Cardiac muscle cell (in vitro differentiated cells and primary cell): Measurements from ENCODE around the gene SPRED2. TPM values are rescaled to one million over a fixed set of nuclear protein-coding genes. Genes with fewer than 3 reads are reported as not detected.

Source experiments
- DNase-seq, 2 donors: peaks; one replicate each; pipeline versions ENCODE4 v3.0.0 to v3.0.0-alpha.2; 2010 to 2017; ENCODE audit warnings: low read depth in 1 of 2, low spot score in 1 of 2
- H3K27ac ChIP-seq: fragments of 200-600 bp; sonication (generic); 2 replicates; pipeline ENCODE4 v1.5.1; 2016
- H3K27me3 ChIP-seq: fragments of 200-600 bp; sonication (generic); 2 replicates; pipeline ENCODE4 v1.6.0; 2016; ENCODE audit warnings: control low read depth
- H3K36me3 ChIP-seq: fragments of 200-600 bp; sonication (generic); 2 replicates; pipeline ENCODE4 v1.5.1; 2016; ENCODE audit warnings: control low read depth
- H3K4me1 ChIP-seq: fragments of 200-600 bp; sonication (generic); 2 replicates; pipeline ENCODE4 v1.8.1; 2017; ENCODE audit warnings: low read depth, mild to moderate bottlenecking, mixed run types
- H3K4me3 ChIP-seq: fragments of 200-600 bp; sonication (generic); 2 replicates; pipeline ENCODE4 v1.5.1; 2016; ENCODE audit warnings: mild to moderate bottlenecking
- H3K9me3 ChIP-seq: fragments of 200-600 bp; sonication (generic); 2 replicates; pipeline ENCODE4 v1.5.1; 2017; ENCODE audit warnings: low read depth, mild to moderate bottlenecking, control low read depth
- polyA plus RNA-seq: library from polyadenylated mRNA; unstranded; fragments of >200 nt; fragmentation: Nextera tagmentation; extraction: Ambion mirVana; gene quantifications from 2 replicates; pipeline ENCODE4 v1.2.1, GENCODE V29; 2016
- total RNA-seq: library from RNA; depleted of rRNA; stranded (reverse); fragments of >200 nt; gene quantifications from 2 replicates; pipeline ENCODE4 v1.2.3, GENCODE V29; 2016
- TF ChIP-seq, protein P1 (sequence below): IDR thresholded peaks from 2 replicates; pipeline ENCODE4 v1.5.1; 2012; ENCODE audit warnings: low read depth, mild to moderate bottlenecking, low read length

Gene SPRED2
- total and polyA plus RNA-seq, 2 experiments from 2014 or later, result 11.7 to 18.9 TPM

DNA sequence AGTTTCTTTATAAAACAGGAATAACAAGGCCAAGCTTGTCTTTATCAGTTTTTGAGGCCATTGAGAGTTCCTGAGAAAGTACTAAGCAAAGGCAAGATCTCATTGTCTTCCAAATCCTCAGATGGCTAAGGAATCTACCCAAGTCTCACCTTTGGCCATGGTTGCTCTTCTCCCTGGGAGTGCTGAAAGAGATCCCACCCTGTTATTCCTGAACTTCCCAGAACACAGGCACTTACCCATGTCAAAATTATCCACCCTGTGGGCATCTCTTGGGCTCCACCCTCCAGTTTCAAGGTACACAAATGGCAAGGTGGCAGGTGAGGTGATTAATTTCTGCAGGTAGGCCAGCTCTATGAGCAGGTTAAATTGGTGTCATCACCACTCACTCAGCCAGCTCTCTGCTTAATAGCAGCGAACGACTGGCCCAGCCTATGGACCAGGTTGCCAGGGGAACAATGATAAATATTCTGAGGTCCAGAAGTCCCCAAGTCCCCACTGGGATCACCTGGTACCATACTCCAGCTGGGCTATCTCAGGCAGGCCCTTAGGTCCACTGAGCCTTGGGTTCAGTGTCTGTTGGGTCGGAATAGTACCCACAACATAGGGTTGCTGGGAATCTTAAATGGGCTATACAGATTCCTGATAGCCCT is 2.3 kb upstream of the SPRED2 start:
- Histone ChIP-seq H3K9me3 (no peaks in the 10 kb centered on the region), H3K27ac (no peak overlapping the region), H3K36me3 (no peaks in the 10 kb centered on the region), H3K4me1 (peaks cover 23% of the 10 kb centered on the region), H3K4me3 (no peak overlapping the region), H3K27me3 (no peaks in the 10 kb centered on the region)
- no peak for DNase-seq
- TF ChIP-seq, protein P1, sequence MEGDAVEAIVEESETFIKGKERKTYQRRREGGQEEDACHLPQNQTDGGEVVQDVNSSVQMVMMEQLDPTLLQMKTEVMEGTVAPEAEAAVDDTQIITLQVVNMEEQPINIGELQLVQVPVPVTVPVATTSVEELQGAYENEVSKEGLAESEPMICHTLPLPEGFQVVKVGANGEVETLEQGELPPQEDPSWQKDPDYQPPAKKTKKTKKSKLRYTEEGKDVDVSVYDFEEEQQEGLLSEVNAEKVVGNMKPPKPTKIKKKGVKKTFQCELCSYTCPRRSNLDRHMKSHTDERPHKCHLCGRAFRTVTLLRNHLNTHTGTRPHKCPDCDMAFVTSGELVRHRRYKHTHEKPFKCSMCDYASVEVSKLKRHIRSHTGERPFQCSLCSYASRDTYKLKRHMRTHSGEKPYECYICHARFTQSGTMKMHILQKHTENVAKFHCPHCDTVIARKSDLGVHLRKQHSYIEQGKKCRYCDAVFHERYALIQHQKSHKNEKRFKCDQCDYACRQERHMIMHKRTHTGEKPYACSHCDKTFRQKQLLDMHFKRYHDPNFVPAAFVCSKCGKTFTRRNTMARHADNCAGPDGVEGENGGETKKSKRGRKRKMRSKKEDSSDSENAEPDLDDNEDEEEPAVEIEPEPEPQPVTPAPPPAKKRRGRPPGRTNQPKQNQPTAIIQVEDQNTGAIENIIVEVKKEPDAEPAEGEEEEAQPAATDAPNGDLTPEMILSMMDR, result no peak

GRCh38 chr2:65431421-65432226 is 775 bp downstream of the SPRED2 start:
- TF ChIP-seq, protein P1, result no peak
- Histone ChIP-seq H3K36me3 (no peaks in the 10 kb centered on the region), H3K27ac (peak overlapping the region; percentile 64), H3K4me1 (peaks cover 9% of the 10 kb centered on the region), H3K4me3 (peak overlapping the region; percentile 92), H3K27me3 (no peaks in the 10 kb centered on the region), H3K9me3 (no peaks in the 10 kb centered on the region)
- DNase-seq, result peak; percentile 53 to 72

DNA sequence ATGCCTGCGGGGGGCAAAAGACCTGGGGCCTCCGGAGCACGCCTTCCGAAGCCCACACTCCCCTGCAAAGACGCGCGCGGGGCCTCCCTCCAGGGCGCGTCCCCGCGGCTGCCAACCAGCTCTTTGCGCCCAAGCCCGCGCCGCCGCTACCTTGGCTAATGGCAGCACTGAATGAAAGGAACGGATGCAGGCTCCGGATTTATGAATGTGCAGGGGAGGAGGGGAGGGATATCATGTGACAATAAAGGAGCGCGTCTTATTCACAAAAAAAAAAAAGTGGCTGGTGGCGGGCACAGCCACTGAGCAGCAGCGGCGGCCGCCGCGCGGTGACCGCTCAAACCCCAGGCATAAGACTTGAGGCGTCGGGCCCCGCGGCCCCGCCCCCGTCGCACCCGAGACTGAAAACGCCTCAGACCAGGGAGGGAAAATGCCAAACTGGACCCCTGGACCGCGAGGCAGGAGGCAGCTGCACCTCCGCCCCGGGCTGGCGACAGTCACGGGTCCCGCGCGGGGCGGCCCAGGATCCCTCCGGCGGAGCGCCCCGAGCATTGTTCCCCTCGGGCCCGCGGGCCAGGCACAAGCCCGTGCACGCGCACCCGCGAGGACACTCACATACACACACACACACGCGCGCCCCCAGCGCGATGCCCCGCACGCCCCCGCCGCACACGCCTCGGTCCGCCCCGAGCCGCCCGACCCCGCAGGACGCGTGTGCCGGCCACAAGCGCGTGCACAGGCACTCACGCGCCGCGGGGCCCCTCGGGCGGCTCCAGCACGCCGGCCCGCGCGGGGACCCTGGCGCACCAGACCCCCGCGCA is 1.6 kb downstream of the SPRED2 start:
- TF ChIP-seq, protein P1, result peak; percentile 7
- DNase-seq, result peak; percentile 55 to 71
- Histone ChIP-seq H3K9me3 (no peaks in the 10 kb centered on the region), H3K4me3 (peak overlapping the region; percentile 92), H3K4me1 (peaks cover 9% of the 10 kb centered on the region), H3K27me3 (no peaks in the 10 kb centered on the region), H3K36me3 (no peaks in the 10 kb centered on the region), H3K27ac (peak overlapping the region; percentile 32)

GRCh38 chr2:65429786-65430602 is 2.4 kb downstream of the SPRED2 start:
- Histone ChIP-seq H3K27ac (peak overlapping the region; percentile 32), H3K4me3 (peak overlapping the region; percentile 92), H3K4me1 (peaks cover 9% of the 10 kb centered on the region), H3K27me3 (no peaks in the 10 kb centered on the region), H3K36me3 (no peaks in the 10 kb centered on the region), H3K9me3 (no peaks in the 10 kb centered on the region)
- TF ChIP-seq, protein P1, result no peak
- no peak for DNase-seq

- H3K4me3 ChIP-seq, result no peak overlapping the region
- TF ChIP-seq, protein P1, result no peak
- no peaks in the 10 kb centered on the region for H3K27me3 ChIP-seq
- H3K4me1 ChIP-seq, result peaks cover 9% of the 10 kb centered on the region
- no peaks in the 10 kb centered on the region for H3K9me3 ChIP-seq
- no peak for DNase-seq
- no peak overlapping the region for H3K27ac ChIP-seq
- H3K36me3 ChIP-seq, result no peaks in the 10 kb centered on the region
Observed at GRCh38 chr2:65427532-65427931, 4.9 kb downstream of the SPRED2 start.
